SK-N-SH treated with all-trans-retinoic acid at 6 μM for 48 hours (cell line): ENCODE results near the gene KRT80.

Source experiments
- ATAC-seq: fragments of 200-7000 bp; cut with Tn5 transposase; 3 replicates; pipeline ENCODE4 v1.9.1; 2020; ENCODE audit warnings: mild to moderate bottlenecking, moderate library complexity
- ARNTL ChIP-seq: fragments of 450-650 bp; formaldehyde crosslinking; IDR thresholded peaks from 2 replicates; pipeline ENCODE4 v1.5.0; 2020; ENCODE audit warnings: low read depth, mild to moderate bottlenecking, moderate library complexity, borderline replicate concordance
- BACH2 ChIP-seq: fragments of 250-450 bp; sonication (Bioruptor Pico); IDR thresholded peaks from 2 replicates; pipeline ENCODE4 v1.9.0; 2021; ENCODE audit warnings: mild to moderate bottlenecking, borderline replicate concordance
- CSDC2 ChIP-seq: fragments of 250-450 bp; sonication (Bioruptor Pico); IDR thresholded peaks from 2 replicates; pipeline ENCODE4 v1.5.0; 2020; ENCODE audit warnings: mild to moderate bottlenecking, moderate library complexity
- ESRRG ChIP-seq: fragments of 250-450 bp; sonication (Bioruptor Pico); IDR thresholded peaks from 2 replicates; pipeline ENCODE4 v1.6.1; 2021; ENCODE audit warnings: mild to moderate bottlenecking
- GLIS3 ChIP-seq: fragments of 250-450 bp; sonication (Bioruptor Pico); IDR thresholded peaks from 2 replicates; pipeline ENCODE4 v1.5.0; 2020; ENCODE audit warnings: mild to moderate bottlenecking, moderate library complexity
- ISL1 ChIP-seq: fragments of 250-450 bp; sonication (Bioruptor Pico); IDR thresholded peaks from 2 replicates; pipeline ENCODE4 v2.1.2; 2022; ENCODE audit warnings: mild to moderate bottlenecking, moderate library complexity
- OSR1 ChIP-seq: fragments of 250-450 bp; sonication (Bioruptor Pico); IDR thresholded peaks from 2 replicates; pipeline ENCODE4 v1.8.0; 2022; ENCODE audit warnings: moderate library complexity, mild to moderate bottlenecking, inconsistent platforms
- PPARA ChIP-seq: fragments of 250-450 bp; sonication (Bioruptor Pico); IDR thresholded peaks from 2 replicates; pipeline ENCODE4 v1.5.0; 2020; ENCODE audit warnings: mild to moderate bottlenecking, borderline replicate concordance
- SNAI2 ChIP-seq: fragments of 250-450 bp; sonication (Bioruptor Pico); IDR thresholded peaks from 2 replicates; pipeline ENCODE4 v1.5.0; 2020; ENCODE audit warnings: mild to moderate bottlenecking, moderate library complexity
- TCF4 ChIP-seq: fragments of 250-450 bp; sonication (Bioruptor Pico); IDR thresholded peaks from 2 replicates; pipeline ENCODE4 v1.8.0; 2021; ENCODE audit warnings: mild to moderate bottlenecking, moderate library complexity, borderline replicate concordance
- ZC3H10 ChIP-seq: fragments of 250-450 bp; sonication (Bioruptor Pico); IDR thresholded peaks from 2 replicates; pipeline ENCODE4 v1.5.1; 2021; ENCODE audit warnings: mild to moderate bottlenecking, moderate library complexity
- ZFP3 ChIP-seq: fragments of 250-450 bp; sonication (Bioruptor Pico); IDR thresholded peaks from 2 replicates; pipeline ENCODE4 v1.5.0; 2020; ENCODE audit warnings: mild to moderate bottlenecking, moderate library complexity
- ZFP30 ChIP-seq: fragments of 450-650 bp; formaldehyde crosslinking; IDR thresholded peaks from 2 replicates; pipeline ENCODE4 v1.5.0; 2022; ENCODE audit warnings: mild to moderate bottlenecking, moderate library complexity
- ZNF565 ChIP-seq: fragments of 450-650 bp; formaldehyde crosslinking; conservative IDR thresholded peaks from 2 replicates; pipeline ENCODE4 v1.5.0; 2020; ENCODE audit warnings: low read depth, mild to moderate bottlenecking, moderate library complexity
- ZNF70 ChIP-seq: fragments of 450-650 bp; formaldehyde crosslinking; IDR thresholded peaks from 2 replicates; pipeline ENCODE4 v1.5.0; 2020; ENCODE audit warnings: mild to moderate bottlenecking, moderate library complexity
- ZNF8 ChIP-seq: fragments of 450-650 bp; formaldehyde crosslinking; IDR thresholded peaks from 2 replicates; pipeline ENCODE4 v1.5.0; 2020; ENCODE audit warnings: mild to moderate bottlenecking, moderate library complexity
- TF ChIP-seq, protein P1 (sequence below): fragments of 250-450 bp; sonication (Bioruptor Pico); IDR thresholded peaks from 2 replicates; pipeline ENCODE4 v1.5.1; 2021; ENCODE audit warnings: mild to moderate bottlenecking, moderate library complexity
- TF ChIP-seq, protein P2 (sequence below): fragments of 250-450 bp; sonication (Bioruptor Pico); IDR thresholded peaks from 2 replicates; pipeline ENCODE4 v1.8.0; 2021; ENCODE audit warnings: low read depth, mild to moderate bottlenecking, moderate library complexity, borderline replicate concordance
- TF ChIP-seq, protein P3 (sequence below): fragments of 250-450 bp; sonication (Bioruptor Pico); IDR thresholded peaks from 2 replicates; pipeline ENCODE4 v1.5.1; 2020; ENCODE audit warnings: low read depth, mild to moderate bottlenecking, moderate library complexity
- TF ChIP-seq, protein P4 (sequence below): fragments of 250-450 bp; sonication (Bioruptor Pico); IDR thresholded peaks from 2 replicates; pipeline ENCODE4 v1.5.0; 2020; ENCODE audit warnings: mild to moderate bottlenecking, moderate library complexity
- TF ChIP-seq, protein P5 (sequence below): fragments of 250-450 bp; sonication (Bioruptor Pico); IDR thresholded peaks from 2 replicates; pipeline ENCODE4 v1.8.0; 2020; ENCODE audit warnings: mild to moderate bottlenecking, moderate library complexity, borderline replicate concordance

The KRT80 gene

DNA sequence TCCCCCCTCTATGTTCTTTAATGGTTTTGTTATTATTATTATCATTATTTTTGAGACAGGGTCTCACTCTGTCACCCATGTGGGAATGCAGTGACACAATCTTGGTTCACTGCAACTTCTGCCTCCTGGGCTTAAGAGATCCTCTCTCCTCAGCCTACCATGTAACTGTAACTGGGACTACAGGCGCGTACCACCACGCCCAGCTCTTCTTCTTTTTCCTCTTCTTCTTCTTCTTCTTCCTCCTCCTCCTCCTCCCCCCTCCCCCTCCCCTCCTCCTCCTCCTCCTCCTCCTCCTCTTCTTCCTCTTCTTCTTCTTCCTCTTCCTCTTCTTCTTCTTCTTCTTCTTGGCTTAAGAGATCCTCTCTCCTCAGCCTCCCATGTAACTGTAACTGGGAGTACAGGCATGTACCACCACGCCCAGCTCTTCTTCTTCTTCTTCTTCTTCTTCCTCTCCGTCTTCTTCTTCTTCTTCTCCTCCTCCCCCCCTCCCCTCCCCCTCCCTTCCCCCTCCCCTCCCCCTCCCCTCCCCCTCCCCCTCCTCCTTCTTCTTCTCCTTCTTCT is 35.9 kb upstream of the KRT80 start:
- TF ChIP-seq PPARA (CRISPR knock-in tag), result no peak
- no peak for TF ChIP-seq ARNTL (CRISPR knock-in tag)
- TF ChIP-seq, protein P1, sequence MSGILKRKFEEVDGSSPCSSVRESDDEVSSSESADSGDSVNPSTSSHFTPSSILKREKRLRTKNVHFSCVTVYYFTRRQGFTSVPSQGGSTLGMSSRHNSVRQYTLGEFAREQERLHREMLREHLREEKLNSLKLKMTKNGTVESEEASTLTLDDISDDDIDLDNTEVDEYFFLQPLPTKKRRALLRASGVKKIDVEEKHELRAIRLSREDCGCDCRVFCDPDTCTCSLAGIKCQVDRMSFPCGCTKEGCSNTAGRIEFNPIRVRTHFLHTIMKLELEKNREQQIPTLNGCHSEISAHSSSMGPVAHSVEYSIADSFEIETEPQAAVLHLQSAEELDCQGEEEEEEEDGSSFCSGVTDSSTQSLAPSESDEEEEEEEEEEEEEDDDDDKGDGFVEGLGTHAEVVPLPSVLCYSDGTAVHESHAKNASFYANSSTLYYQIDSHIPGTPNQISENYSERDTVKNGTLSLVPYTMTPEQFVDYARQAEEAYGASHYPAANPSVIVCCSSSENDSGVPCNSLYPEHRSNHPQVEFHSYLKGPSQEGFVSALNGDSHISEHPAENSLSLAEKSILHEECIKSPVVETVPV (CRISPR knock-in tag), result no peak
- TF ChIP-seq, protein P2, sequence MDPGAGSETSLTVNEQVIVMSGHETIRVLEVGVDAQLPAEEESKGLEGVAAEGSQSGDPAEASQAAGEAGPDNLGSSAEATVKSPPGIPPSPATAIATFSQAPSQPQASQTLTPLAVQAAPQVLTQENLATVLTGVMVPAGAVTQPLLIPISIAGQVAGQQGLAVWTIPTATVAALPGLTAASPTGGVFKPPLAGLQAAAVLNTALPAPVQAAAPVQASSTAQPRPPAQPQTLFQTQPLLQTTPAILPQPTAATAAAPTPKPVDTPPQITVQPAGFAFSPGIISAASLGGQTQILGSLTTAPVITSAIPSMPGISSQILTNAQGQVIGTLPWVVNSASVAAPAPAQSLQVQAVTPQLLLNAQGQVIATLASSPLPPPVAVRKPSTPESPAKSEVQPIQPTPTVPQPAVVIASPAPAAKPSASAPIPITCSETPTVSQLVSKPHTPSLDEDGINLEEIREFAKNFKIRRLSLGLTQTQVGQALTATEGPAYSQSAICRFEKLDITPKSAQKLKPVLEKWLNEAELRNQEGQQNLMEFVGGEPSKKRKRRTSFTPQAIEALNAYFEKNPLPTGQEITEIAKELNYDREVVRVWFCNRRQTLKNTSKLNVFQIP (CRISPR knock-in tag), result no peak
- TF ChIP-seq ISL1 (CRISPR knock-in tag), result no peak
- TF ChIP-seq, protein P3, sequence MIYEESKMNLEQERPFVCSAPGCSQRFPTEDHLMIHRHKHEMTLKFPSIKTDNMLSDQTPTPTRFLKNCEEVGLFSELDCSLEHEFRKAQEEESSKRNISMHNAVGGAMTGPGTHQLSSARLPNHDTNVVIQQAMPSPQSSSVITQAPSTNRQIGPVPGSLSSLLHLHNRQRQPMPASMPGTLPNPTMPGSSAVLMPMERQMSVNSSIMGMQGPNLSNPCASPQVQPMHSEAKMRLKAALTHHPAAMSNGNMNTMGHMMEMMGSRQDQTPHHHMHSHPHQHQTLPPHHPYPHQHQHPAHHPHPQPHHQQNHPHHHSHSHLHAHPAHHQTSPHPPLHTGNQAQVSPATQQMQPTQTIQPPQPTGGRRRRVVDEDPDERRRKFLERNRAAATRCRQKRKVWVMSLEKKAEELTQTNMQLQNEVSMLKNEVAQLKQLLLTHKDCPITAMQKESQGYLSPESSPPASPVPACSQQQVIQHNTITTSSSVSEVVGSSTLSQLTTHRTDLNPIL (CRISPR knock-in tag), result no peak
- no peak for TF ChIP-seq ESRRG (CRISPR knock-in tag)
- TF ChIP-seq ZC3H10 (CRISPR knock-in tag), result no peak
- no peak for TF ChIP-seq ZFP30
- TF ChIP-seq, protein P4, sequence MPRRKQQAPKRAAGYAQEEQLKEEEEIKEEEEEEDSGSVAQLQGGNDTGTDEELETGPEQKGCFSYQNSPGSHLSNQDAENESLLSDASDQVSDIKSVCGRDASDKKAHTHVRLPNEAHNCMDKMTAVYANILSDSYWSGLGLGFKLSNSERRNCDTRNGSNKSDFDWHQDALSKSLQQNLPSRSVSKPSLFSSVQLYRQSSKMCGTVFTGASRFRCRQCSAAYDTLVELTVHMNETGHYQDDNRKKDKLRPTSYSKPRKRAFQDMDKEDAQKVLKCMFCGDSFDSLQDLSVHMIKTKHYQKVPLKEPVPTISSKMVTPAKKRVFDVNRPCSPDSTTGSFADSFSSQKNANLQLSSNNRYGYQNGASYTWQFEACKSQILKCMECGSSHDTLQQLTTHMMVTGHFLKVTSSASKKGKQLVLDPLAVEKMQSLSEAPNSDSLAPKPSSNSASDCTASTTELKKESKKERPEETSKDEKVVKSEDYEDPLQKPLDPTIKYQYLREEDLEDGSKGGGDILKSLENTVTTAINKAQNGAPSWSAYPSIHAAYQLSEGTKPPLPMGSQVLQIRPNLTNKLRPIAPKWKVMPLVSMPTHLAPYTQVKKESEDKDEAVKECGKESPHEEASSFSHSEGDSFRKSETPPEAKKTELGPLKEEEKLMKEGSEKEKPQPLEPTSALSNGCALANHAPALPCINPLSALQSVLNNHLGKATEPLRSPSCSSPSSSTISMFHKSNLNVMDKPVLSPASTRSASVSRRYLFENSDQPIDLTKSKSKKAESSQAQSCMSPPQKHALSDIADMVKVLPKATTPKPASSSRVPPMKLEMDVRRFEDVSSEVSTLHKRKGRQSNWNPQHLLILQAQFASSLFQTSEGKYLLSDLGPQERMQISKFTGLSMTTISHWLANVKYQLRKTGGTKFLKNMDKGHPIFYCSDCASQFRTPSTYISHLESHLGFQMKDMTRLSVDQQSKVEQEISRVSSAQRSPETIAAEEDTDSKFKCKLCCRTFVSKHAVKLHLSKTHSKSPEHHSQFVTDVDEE (CRISPR knock-in tag), result no peak
- TF ChIP-seq ZFP3 (CRISPR knock-in tag), result no peak
- no peak for TF ChIP-seq CSDC2 (CRISPR knock-in tag)
- TF ChIP-seq, protein P5, sequence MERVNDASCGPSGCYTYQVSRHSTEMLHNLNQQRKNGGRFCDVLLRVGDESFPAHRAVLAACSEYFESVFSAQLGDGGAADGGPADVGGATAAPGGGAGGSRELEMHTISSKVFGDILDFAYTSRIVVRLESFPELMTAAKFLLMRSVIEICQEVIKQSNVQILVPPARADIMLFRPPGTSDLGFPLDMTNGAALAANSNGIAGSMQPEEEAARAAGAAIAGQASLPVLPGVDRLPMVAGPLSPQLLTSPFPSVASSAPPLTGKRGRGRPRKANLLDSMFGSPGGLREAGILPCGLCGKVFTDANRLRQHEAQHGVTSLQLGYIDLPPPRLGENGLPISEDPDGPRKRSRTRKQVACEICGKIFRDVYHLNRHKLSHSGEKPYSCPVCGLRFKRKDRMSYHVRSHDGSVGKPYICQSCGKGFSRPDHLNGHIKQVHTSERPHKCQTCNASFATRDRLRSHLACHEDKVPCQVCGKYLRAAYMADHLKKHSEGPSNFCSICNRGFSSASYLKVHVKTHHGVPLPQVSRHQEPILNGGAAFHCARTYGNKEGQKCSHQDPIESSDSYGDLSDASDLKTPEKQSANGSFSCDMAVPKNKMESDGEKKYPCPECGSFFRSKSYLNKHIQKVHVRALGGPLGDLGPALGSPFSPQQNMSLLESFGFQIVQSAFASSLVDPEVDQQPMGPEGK, result no peak
- TF ChIP-seq ZNF70 (CRISPR knock-in tag), result no peak
- no peak for TF ChIP-seq GLIS3 (CRISPR knock-in tag)
- TF ChIP-seq ZNF8 (CRISPR knock-in tag), result no peak
- TF ChIP-seq SNAI2, result no peak
- TF ChIP-seq TCF4 (CRISPR knock-in tag), result no peak

DNA sequence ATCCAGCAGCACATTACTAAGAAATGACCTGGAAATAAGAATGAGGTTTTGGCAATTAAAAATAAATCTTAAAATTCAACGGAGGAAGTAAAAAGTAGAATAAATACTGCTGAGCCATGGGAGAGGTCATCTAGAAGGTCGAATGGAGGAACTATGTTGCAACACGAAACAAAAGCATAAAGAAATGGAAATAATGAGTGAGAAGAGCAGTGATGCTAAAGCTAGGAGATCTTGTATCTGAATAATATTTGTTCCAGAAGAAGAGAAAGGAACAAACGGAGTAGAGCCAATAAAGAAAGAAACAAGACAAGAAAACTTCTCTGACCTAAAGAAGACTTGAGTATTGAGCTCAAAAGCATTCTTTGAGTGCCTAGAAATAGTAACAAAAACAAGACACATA is 34.6 kb upstream of the KRT80 start:
- TF ChIP-seq ZNF565 (CRISPR knock-in tag) (no peak), ESRRG (CRISPR knock-in tag) (no peak), ZFP30 (no peak), OSR1 (no peak), BACH2 (no peak)
- TF ChIP-seq, protein P1 (CRISPR knock-in tag), result no peak
- TF ChIP-seq, protein P4 (CRISPR knock-in tag), result no peak
- no peak for ATAC-seq

More for the DNA sequence above, 35.9 kb upstream of the KRT80 start:
- no peak for ATAC-seq
